GM21528 (cell line): Measurements from ENCODE around the gene DENND1A.
"Not testable (repeated sequence)": the region's sequence is repeated elsewhere in the genome, so short reads cannot be mapped to it uniquely, and the experiment has no call there.

ENCODE experiments used
- ATAC-seq: cut with Tn5 transposase; IDR thresholded peaks from one replicate; pipeline ENCODE4 v1.9.1; 2021; ENCODE audit warnings: mild to moderate bottlenecking, moderate library complexity; ENCODE audit not compliant: unreplicated experiment, low FRiP score

DENND1A gene, protein sequence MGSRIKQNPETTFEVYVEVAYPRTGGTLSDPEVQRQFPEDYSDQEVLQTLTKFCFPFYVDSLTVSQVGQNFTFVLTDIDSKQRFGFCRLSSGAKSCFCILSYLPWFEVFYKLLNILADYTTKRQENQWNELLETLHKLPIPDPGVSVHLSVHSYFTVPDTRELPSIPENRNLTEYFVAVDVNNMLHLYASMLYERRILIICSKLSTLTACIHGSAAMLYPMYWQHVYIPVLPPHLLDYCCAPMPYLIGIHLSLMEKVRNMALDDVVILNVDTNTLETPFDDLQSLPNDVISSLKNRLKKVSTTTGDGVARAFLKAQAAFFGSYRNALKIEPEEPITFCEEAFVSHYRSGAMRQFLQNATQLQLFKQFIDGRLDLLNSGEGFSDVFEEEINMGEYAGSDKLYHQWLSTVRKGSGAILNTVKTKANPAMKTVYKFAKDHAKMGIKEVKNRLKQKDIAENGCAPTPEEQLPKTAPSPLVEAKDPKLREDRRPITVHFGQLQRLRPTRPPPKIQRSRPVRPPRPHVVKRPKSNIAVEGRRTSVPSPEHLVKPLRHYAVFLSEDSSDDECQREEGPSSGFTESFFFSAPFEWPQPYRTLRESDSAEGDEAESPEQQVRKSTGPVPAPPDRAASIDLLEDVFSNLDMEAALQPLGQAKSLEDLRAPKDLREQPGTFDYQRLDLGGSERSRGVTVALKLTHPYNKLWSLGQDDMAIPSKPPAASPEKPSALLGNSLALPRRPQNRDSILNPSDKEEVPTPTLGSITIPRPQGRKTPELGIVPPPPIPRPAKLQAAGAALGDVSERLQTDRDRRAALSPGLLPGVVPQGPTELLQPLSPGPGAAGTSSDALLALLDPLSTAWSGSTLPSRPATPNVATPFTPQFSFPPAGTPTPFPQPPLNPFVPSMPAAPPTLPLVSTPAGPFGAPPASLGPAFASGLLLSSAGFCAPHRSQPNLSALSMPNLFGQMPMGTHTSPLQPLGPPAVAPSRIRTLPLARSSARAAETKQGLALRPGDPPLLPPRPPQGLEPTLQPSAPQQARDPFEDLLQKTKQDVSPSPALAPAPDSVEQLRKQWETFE

DNA sequence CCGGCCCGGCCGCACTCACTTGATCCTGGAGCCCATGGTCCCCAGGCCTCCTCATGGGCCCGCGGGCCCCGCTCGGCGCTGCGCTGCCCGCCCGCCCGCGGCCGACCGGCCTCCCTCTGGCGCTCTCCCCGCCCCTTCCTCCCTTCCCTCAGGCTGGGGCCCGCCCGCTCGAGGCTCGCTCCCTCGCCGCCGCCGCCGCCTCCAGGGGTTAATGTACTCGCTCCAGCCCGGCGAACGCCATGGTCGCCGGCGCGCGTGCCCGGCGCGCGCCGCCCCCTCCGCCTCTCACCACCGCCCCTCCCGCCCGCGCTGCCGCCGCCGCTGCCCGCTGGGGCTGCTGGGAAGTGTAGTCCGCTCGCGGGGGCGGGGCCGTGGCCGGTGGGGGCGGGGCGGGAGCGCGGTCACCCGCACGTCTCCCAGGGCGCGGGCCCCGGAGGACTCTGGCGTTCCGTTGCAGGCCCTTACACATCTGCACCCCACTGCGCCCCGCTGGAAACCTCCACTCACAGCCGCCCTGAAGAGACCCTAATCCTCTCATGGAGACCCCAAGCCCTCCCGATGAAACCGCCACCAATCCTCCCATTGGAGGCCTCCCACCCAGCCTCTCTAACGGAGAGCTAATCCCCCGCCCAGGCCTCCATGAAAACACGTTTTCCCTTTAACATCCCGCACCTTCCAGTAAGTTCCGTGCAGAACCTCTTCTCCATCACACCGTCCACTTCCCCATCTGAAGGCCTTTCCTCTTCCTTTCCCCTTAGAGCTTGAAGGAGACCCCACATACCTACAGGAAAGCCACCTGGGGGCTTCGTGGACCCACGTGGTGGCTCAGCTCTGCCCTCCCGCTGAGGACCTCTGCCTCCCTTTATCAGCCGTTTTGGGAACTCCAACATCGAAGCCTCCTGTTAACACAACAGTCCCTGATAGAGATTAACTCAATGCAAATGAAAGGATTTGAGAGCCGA is at the start of gene DENND1A:
Gene DENND1A (minus strand): TSS at position 257 of the 962 bp plus-strand sequence. CDS start 221 bp downstream, at position 36.
- peak; percentile 71 for ATAC-seq

DNA sequence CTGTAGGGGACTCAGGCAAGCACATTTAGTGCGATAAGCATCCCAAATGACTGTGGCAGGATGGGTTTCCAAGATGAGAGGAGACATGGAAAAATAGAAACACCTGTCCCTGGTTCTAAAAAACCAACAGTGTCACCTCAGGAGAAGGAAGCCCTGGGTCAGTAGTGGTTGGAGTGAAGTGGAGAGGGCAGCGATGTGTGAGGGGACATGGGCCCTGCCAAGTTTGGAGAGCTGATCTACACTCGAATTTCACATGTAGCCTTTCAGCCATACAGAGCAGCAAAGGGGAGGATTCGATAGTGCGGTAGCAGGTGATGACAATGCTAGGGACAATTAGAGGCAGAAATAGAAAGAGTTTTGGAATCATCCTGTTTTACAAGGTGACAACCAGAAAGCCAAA is 49.1 kb upstream of the DENND1A start:
- no peak for ATAC-seq

DNA sequence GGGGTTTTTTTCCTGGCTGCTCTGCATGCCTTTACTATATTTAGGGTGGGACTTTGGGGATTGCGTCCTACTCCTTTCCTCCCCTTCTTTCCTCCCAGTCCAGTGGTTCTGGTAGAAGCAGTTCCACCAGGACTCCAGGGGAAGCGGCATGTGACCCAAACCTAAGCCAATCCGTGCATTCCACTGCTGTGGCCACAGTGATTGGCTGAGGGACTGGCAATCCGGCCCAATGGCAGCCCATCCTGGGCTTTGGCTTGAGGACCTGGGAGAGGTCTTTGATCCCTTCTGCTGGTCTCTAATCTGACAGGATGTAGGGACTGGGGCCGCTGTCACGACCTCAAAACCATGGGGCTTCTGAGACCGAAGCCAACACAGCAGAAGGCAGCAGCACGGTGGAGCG is 46.7 kb upstream of the DENND1A start:
- not testable (repeated sequence) for ATAC-seq

DNA sequence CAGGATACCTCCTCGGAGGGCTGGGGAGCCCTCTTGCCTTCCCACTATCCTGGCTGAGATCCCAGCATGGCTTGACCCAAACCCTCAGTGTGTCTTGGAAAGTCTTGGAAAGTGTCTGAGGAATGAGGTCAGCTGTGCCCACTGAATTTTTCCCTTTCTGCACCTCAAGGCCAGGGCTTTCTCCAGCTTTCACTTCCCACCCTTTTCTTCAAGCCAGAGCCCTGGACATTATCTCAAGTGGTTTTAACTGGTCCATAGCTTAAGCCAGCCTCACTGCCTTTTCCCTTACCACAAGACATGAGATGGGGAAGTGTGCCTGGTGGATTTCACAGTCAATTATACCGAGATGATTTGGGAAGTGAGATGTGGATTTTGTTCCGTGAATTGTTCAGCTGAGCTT is 45.9 kb upstream of the DENND1A start:
- no peak for ATAC-seq

DNA sequence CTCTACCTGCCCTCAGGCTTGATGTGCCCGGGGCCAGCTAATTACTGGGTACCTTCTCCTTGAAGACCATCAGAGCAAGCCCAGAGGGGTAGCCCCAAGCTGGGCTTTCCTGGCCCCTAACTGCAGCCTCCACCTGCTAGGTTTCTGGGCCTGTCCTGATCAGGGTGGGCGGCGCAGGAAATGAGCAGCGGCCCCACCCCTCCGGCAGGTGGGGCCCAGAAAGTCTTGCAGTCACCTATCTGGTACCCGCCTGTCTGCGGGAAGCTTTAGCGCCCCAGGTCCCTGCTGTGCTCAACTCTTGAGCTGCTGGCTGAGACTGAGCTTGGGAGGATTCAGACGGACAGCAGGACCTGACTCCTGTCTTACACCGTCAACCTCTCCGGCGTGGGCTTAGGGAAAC is 44.5 kb upstream of the DENND1A start:
- no peak for ATAC-seq

DNA sequence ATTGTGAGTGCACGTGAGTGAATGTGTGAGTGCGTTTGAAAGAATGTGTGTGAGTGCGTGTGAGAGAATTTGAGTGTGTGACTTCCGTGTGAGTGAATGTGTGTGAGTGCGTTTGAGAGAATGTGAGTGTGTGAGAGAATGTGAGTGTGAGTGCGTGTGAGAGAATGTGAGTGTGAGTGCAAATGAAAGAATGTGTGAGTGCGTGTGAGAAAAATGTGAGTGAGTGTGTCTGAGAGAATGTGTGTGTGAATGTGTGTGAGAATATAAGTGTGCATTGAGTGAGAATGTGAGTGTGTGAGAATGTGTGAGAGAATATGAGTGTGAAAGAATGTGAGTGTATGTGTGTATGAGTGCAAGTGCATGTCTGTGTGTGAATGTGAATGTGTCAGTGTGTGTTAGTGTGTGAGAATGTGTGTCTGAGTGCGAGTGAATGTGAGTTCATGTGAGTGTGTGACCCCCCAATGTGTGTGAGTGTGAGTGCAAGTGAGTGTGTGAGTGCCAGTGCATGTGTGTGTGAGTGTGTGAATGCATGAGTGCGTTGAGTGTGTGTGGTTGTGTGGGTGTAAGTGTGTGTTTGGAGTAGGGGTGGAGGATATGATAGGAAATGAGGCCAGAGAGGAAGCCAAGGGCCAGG is 43.8 kb upstream of the DENND1A start:
- no peak for ATAC-seq

DNA sequence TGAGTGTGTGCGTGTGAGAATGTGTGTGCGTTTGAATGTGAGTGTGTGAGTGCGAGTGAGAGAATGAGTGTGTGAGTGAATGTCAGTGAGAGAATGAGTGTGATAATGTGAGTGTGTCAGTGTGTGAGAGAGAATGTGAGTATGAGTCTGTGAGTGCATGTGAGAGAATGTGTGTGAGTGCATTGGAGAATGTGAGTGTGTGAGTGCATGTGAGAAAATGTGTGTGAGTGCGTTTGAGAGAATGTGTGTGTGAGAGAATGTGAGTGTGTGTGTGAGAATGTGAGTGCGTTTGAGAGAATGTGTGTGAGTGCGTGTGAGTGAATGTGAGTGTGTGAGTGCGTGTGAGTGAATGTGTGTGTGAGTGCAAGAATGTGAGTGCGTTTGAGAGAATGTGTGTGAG is 42.7 kb upstream of the DENND1A start:
- no peak for ATAC-seq

DNA sequence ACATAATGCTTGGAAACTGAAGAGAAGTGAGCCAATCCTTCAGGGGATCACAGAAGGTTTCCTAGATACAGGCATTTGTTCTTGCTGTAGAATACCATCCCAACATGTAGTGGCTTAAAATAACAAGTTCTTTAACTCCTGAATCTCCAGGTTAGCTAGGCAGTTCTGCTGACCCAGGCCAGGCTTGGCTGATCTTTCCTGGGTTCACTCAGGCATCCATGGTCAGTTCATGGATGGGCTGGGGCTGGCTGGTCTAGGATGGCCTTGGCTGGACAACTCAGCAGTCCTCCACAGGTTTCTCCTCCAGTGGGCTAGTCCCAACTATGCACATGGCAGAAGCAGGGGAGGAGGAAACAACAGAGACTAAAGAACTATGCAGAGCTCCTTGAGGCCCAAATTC is 37.4 kb upstream of the DENND1A start:
- ATAC-seq, result no peak

DNA sequence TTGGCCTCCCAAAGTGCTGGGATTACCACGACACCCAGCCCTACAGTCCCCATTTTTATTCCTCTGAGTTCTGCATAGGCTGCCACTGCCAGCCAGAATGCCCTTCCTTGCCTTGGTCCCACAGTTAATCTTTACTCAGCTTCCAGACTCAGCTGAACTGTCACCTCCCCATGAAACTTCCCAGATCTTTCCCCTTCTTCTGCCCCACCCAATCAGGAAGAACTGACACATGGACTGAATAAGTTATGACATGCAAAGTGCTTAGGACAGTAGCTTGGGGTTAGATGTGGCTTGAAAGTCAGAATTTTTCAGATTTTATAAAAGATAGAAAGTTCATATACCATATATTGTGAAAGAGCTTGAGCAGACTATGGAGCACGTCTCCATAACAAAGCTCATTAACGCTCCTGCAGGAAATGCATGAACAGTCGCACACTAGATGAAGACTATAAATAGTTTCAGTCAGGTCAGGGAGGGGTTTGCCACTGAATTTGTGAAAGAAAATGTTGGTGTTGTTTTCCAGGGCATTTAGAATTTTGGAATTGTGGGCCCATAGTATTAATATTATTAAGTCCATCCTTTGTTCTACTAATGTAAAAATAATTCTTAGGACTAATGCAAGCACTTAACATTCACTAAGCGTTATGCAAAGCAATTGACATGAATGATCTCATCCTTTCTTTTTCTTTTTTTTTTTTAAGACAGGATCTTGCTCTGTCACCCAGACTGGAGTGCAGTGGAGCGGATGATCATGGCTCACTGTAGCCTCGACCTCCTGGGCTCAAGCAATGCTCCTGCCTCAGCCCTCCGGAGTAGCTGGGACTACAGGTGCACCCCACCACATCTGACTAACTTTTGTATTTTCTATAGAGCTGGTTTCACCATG is 36.1 kb upstream of the DENND1A start:
- no peak for ATAC-seq

DNA sequence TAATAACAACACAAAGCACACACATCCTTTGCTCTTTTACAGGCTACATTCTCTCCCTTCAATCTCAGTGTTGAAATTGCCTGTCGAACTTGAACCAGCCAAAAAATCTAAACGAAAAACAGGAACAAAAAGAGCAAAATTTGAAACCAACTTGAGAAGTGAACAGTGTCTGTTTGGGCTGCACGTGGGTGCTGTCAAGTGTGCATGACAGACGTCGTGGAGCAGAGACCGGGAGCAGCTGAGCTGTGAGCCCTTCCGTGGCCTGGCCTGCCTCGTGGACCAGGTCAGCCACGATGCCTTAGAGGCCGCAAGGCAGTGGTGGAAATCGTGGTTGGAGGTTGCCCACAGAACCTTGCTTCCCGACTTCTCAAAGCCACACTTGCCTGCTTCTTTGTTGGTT is 34.8 kb upstream of the DENND1A start:
- no peak for ATAC-seq

DNA sequence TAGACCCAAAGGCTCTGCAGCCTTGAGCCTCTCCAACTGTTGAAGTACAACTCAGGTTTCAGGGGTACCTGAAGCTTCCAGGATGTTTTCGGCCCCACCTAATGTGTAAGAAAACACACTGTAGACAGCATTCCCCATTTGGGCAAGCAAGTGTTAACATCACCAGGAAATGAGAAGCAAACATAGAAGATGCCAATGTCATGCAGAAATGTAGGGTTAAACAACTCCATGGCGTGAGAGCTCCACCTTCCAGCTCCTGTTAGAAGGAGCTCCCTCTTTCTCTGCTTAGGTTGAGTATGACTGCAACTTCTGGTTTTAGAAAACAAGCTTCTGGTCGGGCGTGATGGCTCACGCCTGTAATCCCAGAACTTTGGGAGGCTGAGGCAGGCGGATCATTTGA is 31.0 kb upstream of the DENND1A start:
- ATAC-seq, result no peak

DNA sequence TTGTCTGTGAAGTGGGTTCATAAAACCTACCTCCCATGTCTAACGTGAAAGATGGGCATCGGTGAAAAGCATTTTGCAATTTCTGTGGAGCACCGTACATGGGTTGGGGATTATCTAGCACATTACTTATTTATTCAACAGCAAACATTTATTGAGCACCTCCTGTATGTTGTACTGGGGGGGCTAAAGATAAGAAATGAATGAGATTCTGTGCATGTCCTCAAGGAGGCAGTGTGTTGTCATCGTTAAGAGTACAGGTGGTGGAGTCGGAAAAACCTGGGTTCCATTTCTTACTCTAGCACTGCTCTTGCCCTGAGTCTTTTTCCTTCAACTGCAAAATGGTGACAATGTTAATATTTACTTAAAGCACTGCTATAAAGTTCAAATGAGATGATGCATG is 30.4 kb upstream of the DENND1A start:
- no peak for ATAC-seq

DNA sequence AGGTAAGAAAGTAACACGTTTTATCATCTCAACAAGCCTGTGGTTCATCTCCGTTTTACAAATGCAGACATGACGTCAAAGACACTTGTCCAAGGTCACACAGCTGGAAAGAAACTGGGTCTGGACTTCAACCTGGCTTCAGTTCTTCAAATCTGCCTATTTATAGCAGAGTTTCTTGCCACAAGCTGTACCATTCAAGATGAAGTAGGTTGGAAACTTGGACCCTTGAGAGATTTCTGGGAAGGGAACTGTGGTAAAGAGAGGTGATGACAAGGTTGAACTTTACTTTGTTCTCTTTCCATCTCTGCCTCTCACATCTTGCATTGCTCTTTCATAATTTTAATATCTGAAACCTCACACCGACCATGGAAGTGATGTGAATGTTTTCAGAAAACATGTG is 29.9 kb upstream of the DENND1A start:
- ATAC-seq, result no peak

DNA sequence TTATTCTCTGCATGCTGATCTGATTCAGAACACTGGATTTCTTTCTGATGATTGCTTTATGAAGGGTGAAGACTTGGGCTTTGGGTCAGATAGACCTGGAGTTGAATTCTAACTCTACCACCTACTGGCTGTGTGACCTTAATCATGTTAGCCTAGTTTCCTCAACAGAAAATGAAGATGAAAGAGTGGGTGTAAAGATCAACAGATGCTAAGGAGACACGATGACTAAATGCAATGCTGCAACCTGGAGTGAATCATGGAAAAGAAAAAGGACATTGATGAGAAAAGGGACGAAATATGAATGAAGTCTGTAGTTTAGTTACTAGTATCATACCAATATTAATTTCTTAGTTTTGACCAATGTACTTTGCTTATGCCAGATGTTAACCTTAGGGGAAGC is 27.8 kb upstream of the DENND1A start:
- ATAC-seq, result no peak

DNA sequence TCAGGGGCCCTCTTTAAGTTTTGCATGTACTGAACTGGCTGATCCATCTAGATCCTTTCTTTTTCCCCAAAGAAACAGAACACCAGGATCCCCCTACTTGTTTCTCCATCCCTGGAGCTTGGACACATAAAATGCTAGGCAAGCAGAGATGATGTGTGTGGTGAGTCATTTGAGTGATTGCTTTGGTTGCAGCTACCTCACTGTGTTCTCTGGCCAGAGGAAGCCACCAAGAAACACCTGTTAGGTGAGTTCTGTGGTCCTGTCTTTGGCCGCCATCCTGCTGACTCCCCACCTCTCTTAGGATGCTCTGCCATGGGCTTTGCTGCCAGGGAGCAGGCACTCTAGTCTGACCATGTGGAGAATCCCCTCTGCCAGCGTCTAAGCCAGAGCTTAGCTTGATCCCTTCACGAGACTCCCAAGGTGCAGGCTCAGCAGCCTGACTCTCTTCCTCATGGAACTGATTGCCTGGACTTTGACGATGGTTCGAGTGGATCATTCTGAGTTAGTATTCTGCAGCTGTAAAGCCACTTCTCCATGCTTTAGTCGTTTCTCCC is 27.3 kb upstream of the DENND1A start:
- ATAC-seq, result no peak

DNA sequence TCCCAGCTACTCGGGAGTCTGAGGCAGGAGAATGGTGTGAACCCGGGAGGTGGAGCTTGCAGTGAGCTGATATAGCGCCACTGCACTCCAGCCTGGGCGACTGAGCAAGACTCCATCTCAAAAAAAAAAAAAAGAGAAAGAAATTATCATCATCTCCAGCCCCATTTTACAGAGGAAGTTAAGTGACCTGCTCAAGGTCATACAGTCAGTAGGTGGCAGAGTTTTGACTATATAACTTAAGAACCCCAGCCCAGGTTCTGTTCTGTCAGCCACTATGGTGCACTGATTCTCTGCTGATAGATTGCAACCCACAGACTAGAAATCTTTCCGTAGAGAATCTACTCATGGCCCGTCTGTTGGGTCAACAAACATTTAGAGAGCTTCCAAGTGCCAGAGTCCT is 25.7 kb upstream of the DENND1A start:
- no peak for ATAC-seq

DNA sequence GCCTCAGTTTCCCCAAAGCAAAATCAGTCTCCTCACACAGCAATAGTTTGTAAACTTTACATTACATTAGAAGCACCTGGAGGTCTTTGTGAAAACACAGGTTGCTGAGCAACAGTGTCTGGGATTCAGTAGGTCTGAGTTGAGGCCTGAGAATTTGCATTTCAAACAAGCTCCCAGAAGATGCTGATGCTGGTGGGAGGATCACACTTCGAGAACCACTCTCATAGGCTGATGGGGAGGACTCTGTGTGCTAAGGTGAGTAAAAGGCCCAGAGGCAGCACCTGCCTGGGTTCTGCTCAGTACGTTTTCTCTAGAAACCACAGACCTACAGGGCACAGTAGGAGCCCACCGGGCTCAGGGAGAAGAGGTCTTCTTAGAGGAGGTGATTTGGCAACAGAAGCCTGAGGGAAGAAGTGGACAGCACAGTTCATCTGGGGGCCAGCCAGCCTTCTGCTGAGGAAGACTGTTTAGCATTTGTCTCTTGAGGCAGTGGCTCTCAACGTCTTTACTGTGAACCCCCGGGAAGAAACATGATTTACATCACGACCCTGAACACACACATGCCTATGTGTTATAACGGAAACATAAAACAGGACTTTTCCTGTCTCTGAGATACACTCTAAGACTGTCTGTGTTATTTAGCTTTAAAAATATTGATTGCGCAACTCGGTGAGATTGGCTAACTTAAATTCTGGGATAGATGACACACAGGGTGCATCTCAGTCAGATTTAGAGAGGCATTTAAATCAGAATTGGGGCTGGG is 24.8 kb upstream of the DENND1A start:
- ATAC-seq, result no peak
